SH-SY5Y (cell line): ENCODE data around the gene GPC3.

Experiments used
- GATA2 ChIP-seq: IDR thresholded peaks from 2 replicates; pipeline ENCODE4 v1.6.1; 2011; ENCODE audit warnings: mild to moderate bottlenecking, low read depth, low read length
- GATA3 ChIP-seq: IDR thresholded peaks from 2 replicates; pipeline ENCODE4 v1.6.1; 2011; ENCODE audit warnings: low read depth, mild to moderate bottlenecking, low read length, moderate library complexity

GPC3 gene

GRCh38 chrX:133563705-133564104, 421.7 kb downstream of the GPC3 start:
- TF ChIP-seq GATA2 (no peak), GATA3 (no peak)

- no peak for TF ChIP-seq GATA2
- no peak for TF ChIP-seq GATA3
Observed at GRCh38 chrX:133561251-133561650, 424.1 kb downstream of the GPC3 start.

GRCh38 chrX:133559909-133560308, 425.5 kb downstream of the GPC3 start:
- TF ChIP-seq GATA3 (no peak), GATA2 (no peak)

- no peak for TF ChIP-seq GATA2
- TF ChIP-seq GATA3, result no peak
Observed at GRCh38 chrX:133555782-133556458, 429.5 kb downstream of the GPC3 start.

GRCh38 chrX:133550665-133551485, 434.5 kb downstream of the GPC3 start:
- TF ChIP-seq GATA2 (no peak), GATA3 (no peak)

GRCh38 chrX:133549295-133549933, 436.0 kb downstream of the GPC3 start:
- TF ChIP-seq GATA2, result no peak
- no peak for TF ChIP-seq GATA3

- TF ChIP-seq GATA3 (no peak), GATA2 (no peak)
Observed at GRCh38 chrX:133546441-133546840, 439.0 kb downstream of the GPC3 start.

GRCh38 chrX:133544778-133545177, 440.6 kb downstream of the GPC3 start:
- no peak for TF ChIP-seq GATA3
- TF ChIP-seq GATA2, result no peak

- TF ChIP-seq GATA3 (no peak), GATA2 (no peak)
Observed at GRCh38 chrX:133544115-133544514, 441.3 kb downstream of the GPC3 start.

- TF ChIP-seq GATA3, result no peak
- no peak for TF ChIP-seq GATA2
Observed at GRCh38 chrX:133543654-133544053, 441.7 kb downstream of the GPC3 start.

GRCh38 chrX:133542476-133542875, 442.9 kb downstream of the GPC3 start:
- TF ChIP-seq GATA3 (no peak), GATA2 (no peak)

GRCh38 chrX:133541021-133541420, 444.4 kb downstream of the GPC3 start:
- TF ChIP-seq GATA3 (no peak), GATA2 (no peak)

- TF ChIP-seq GATA2 (no peak), GATA3 (no peak)
Observed at GRCh38 chrX:133538148-133538547, 447.2 kb downstream of the GPC3 start.

- TF ChIP-seq GATA3 (no peak), GATA2 (no peak)
Observed at GRCh38 chrX:133537142-133537541, 448.3 kb downstream of the GPC3 start.

GRCh38 chrX:133535066-133535465, 450.3 kb downstream of the GPC3 start:
- no peak for TF ChIP-seq GATA2
- TF ChIP-seq GATA3, result no peak

GRCh38 chrX:133534172-133534571, 451.2 kb downstream of the GPC3 start:
- TF ChIP-seq GATA3, result no peak
- no peak for TF ChIP-seq GATA2
